ENCODE data around the gene SHCBP1. TPM values are rescaled to one million over a fixed set of nuclear protein-coding genes. Genes with fewer than 3 reads are reported as not detected.

SHCBP1 gene
- total and polyA plus RNA-seq, 9 of the 15 experiments (the other 6 are each of a cell fraction or from before 2014, with no cell fraction given): 6.2 to 29.6 (median 19.7) TPM

- H3K79me2 ChIP-seq (ENCODE audit: control insufficient read depth, insufficient read depth, low read length): no peaks in the 10 kb centered on the region
- in situ Hi-C loops (cut with MboI): no loop called here
- H3K4me2 ChIP-seq (ENCODE audit: insufficient read depth, low read length): peak overlapping the region; percentile 70
- H3K4me1 ChIP-seq (replicated peaks in 1 of 2; ENCODE audit: control insufficient read depth in 2 of 2, insufficient read depth in 2 of 2, low read length in 2 of 2): peaks cover 7 to 14% of the 10 kb centered on the region in 2 experiments; a peak in 4 of 5 replicates
- FAIRE-seq: no peak
- no peaks in the 10 kb centered on the region for H4K20me1 ChIP-seq (replicated peaks; ENCODE audit: control insufficient read depth, insufficient read depth, low read length)
- H3K27ac ChIP-seq (ENCODE audit: extremely low read depth, low read depth, low read length): no peak overlapping the region; the same call in 2 of the 3 replicates
- H3K9me3 ChIP-seq (replicated peaks; ENCODE audit: control insufficient read depth, insufficient read depth, low read depth, low read length): no peaks in the 10 kb centered on the region
- peak overlapping the region; percentile 70 for H2AFZ ChIP-seq (ENCODE audit: low read depth, low read length)
- ATAC-seq: peak; percentile 70
- 5% methylated on average over 27 of the region's 27 CpGs for WGBS (ENCODE audit: insufficient coverage, low coverage, missing lambda C conversion rate)
- ChIA-PET POLR2A (interaction anchor here (1.0 kb wide), 1 partner anchor 10 kb away, joined by 3 read pairs; no protein-coding TSS in a partner anchor), CTCF (ENCODE audit: low intra/inter-chr PET ratio) (no interaction called here)
- peak overlapping the region in 1 of 2 experiments; percentile 77; a peak in 2 of 4 replicates for H3K9ac ChIP-seq (ENCODE audit: insufficient read depth in 1 of 2, low read depth in 2 of 2, low read length in 2 of 2)
- H3K9me1 ChIP-seq (ENCODE audit: control insufficient read depth, insufficient read depth, low read length): no peaks in the 10 kb centered on the region
- peaks cover 11 to 35% of the 10 kb centered on the region in 2 experiments; a peak in 3 of 5 replicates for H3K27me3 ChIP-seq (ENCODE audit: control insufficient read depth in 2 of 2, insufficient read depth in 2 of 2, low read length in 2 of 2)
- no peaks in the 10 kb centered on the region for H3K36me3 ChIP-seq (ENCODE audit: control insufficient read depth, insufficient read depth, low read length)
- peak; percentile 16 to 38 (median 22) for DNase-seq (ENCODE audit: extremely low read depth in 1 of 4, low spot score in 3 of 4)
- H3K4me3 ChIP-seq: no peak overlapping the region
- intact Hi-C loops (cut with micrococcal nuclease): no loop called here
- BruUV-seq (replicated peaks): no TSS peak
- peak; percentile 48 to 65 for TF ChIP-seq KDM1A (IDR thresholded peaks at IDR 0.05)
- TF ChIP-seq ETV1 (tag; conservative IDR thresholded peaks at IDR 0.05; ENCODE audit: low read depth): peak; percentile 47; the same call in 1 of the 2 replicates
- peak; percentile 59 for TF ChIP-seq JUND (IDR thresholded peaks at IDR 0.05; ENCODE audit: borderline replicate concordance, low read depth, low read length)
- peak; percentile 64; the same call in 2 of the 3 replicates for TF ChIP-seq JUND (tag; IDR thresholded peaks at IDR 0.05; ENCODE audit: borderline replicate concordance, low read depth, low read length)
- TF ChIP-seq RCOR1 (IDR thresholded peaks at IDR 0.05; ENCODE audit: borderline replicate concordance in 1 of 2, low read depth in 2 of 2, low read length in 2 of 2): peak in 1 of 2 experiments; percentile 71; a peak in 1 of 4 replicates
- 0 out of 2 replicates have a peak, but pooled peaks have one; percentile 34 for TF ChIP-seq JUN (IDR thresholded peaks at IDR 0.05; ENCODE audit: borderline replicate concordance, low read depth, low read length)
- TF ChIP-seq JUN (CRISPR knock-in tag; IDR thresholded peaks at IDR 0.05; ENCODE audit: borderline replicate concordance): no peak
- 0 out of 2 replicates have a peak, but pooled peaks have one; percentile 19 for TF ChIP-seq GABPA (tag; conservative IDR thresholded peaks at IDR 0.05; ENCODE audit: low read depth)
- peak; percentile 78 for TF ChIP-seq ATF3 (IDR thresholded peaks at IDR 0.05)
- TF ChIP-seq ATF3 (CRISPR knock-in tag; conservative IDR thresholded peaks at IDR 0.05): no peak
- no peak for TF ChIP-seq CEBPZ (IDR thresholded peaks at IDR 0.05; ENCODE audit: borderline replicate concordance, low read depth, low read length)
- peak; percentile 68 for TF ChIP-seq FOSL1 (tag; conservative IDR thresholded peaks at IDR 0.05)
- TF ChIP-seq ZNF57 (CRISPR knock-in tag; IDR thresholded peaks at IDR 0.05): no peak
These were observed 48.0 kb downstream of the SHCBP1 start for GRCh38 chr16:46573008-46573833.

Data from K562 (cell line).